B cell (primary cell): ENCODE measurements around the gene ABCC5. TPM values are rescaled to one million over a fixed set of nuclear protein-coding genes. Genes with fewer than 3 reads are reported as not detected.
"Not testable (repeated sequence)": the region's sequence is repeated elsewhere in the genome, so short reads cannot be mapped to it uniquely, and the experiment has no call there.

Source experiments
- ATAC-seq: fragments of 200-7000 bp; cut with Tn5 transposase; one replicate; pipeline ENCODE4 v1.10.0; 2021; ENCODE audit warnings: low read depth, mild to moderate bottlenecking, moderate number of reproducible peaks, moderate library complexity
- CTCF ChIA-PET: fragments of 350-600 bp; sonication (Branson Sonifier 250); formaldehyde crosslinking; loops from one replicate; lab custom pipeline; 2021; ENCODE audit warnings: antibody characterized with exemption, inconsistent platforms; lab: Charles Lee
- POLR2A ChIA-PET: fragments of 350-600 bp; sonication (Branson Sonifier 250); formaldehyde crosslinking; loops from one replicate; lab custom pipeline; 2021; ENCODE audit warnings: antibody characterized with exemption; lab: Charles Lee
- DNase-seq: peaks from one replicate; pipeline ENCODE4 v3.0.0; 2013
- H2AFZ ChIP-seq: 2 replicates; pipeline ENCODE4 v1.6.1; 2012; ENCODE audit warnings: mild to moderate bottlenecking, low read depth, low read length; ENCODE audit not compliant: insufficient read depth, poor library complexity, severe bottlenecking
- H3K27ac ChIP-seq, 2 donors: 1 replicate in 1 of 2; 2 replicates in 1 of 2; pipeline ENCODE4 v1.5.1; 2012 to 2013; ENCODE audit warnings: low read length in 2 of 2, mild to moderate bottlenecking in 2 of 2, moderate library complexity in 1 of 2
- H3K27me3 ChIP-seq, 4 experiments: fragments of 200-600 bp in 1 of 4; sonication (generic) in 1 of 4; replicated peaks in 1 of 4; 1 replicate in 2 of 4; 2 replicates in 2 of 4; pipeline versions ENCODE4 v1.6.1 to v1.7.0; 2013 to 2016; ENCODE audit warnings: low read length in 3 of 4, mild to moderate bottlenecking in 2 of 4, mixed read lengths in 1 of 4, moderate library complexity in 1 of 4; ENCODE audit not compliant: insufficient read depth in 4 of 4, control insufficient read depth in 3 of 4; ENCODE audit errors: control extremely low read depth in 1 of 4
- H3K36me3 ChIP-seq, 2 experiments: replicated peaks in 1 of 2; 1 replicate in 1 of 2; 2 replicates in 1 of 2; pipeline versions ENCODE4 v1.6.1 to v1.7.1; 2013; ENCODE audit warnings: low read length in 1 of 2; ENCODE audit not compliant: insufficient read depth in 2 of 2, control insufficient read depth in 1 of 2; ENCODE audit errors: control extremely low read depth in 1 of 2, extremely low read depth in 1 of 2
- H3K4me1 ChIP-seq, 2 donors: fragments of 200-600 bp in 1 of 2; sonication (generic) in 1 of 2; 1 replicate in 1 of 2; 2 replicates in 1 of 2; pipeline versions ENCODE4 v1.5.1 to v1.6.1; 2013 to 2017; ENCODE audit warnings: low read length in 2 of 2; ENCODE audit not compliant: control insufficient read depth in 2 of 2, insufficient read depth in 2 of 2
- H3K4me2 ChIP-seq: replicated peaks from 2 replicates; pipeline ENCODE3; 2012; ENCODE audit warnings: mild to moderate bottlenecking, low read depth, low read length; ENCODE audit not compliant: poor library complexity, severe bottlenecking
- H3K4me3 ChIP-seq, 5 experiments: fragments of 200-600 bp in 1 of 5; sonication (generic) in 1 of 5; 1 replicate in 3 of 5; 2 replicates in 2 of 5; pipeline versions ENCODE4 v1.5.1 to v1.7.0; 2011 to 2016; ENCODE audit warnings: low read length in 4 of 5, mild to moderate bottlenecking in 4 of 5, low read depth in 2 of 5, control low read depth in 1 of 5, moderate library complexity in 1 of 5; ENCODE audit not compliant: insufficient read depth in 1 of 5; ENCODE audit errors: control extremely low read depth in 1 of 5, extremely low read depth in 1 of 5
- H3K79me2 ChIP-seq: fragments of 200-600 bp; sonication (generic); one replicate; pipeline ENCODE4 v1.6.0; 2016; ENCODE audit warnings: low read length; ENCODE audit not compliant: control insufficient read depth, insufficient read depth
- H3K9ac ChIP-seq: fragments of 200-600 bp; sonication (generic); 2 replicates; pipeline ENCODE4 v1.6.1; 2017; ENCODE audit warnings: mild to moderate bottlenecking, low read length, moderate library complexity
- H3K9me3 ChIP-seq, 3 donors: one replicate each; pipeline versions ENCODE4 v1.6.1 to v1.7.1; 2013; ENCODE audit warnings: low read length in 2 of 3; ENCODE audit not compliant: control insufficient read depth in 2 of 3, insufficient read depth in 1 of 3; ENCODE audit errors: control extremely low read depth in 1 of 3
- H4K20me1 ChIP-seq: 2 replicates; pipeline ENCODE4 v1.6.0; 2012; ENCODE audit warnings: mild to moderate bottlenecking, low read length; ENCODE audit not compliant: insufficient read depth, control insufficient read depth, poor library complexity, severe bottlenecking
- H3K27ac Mint-ChIP-seq: one replicate; pipeline ENCODE4 v1.8.0; 2021; ENCODE audit warnings: mixed read lengths
- H3K27me3 Mint-ChIP-seq: one replicate; pipeline ENCODE4 v1.8.0; 2021; ENCODE audit warnings: mixed read lengths
- H3K4me1 Mint-ChIP-seq: one replicate; pipeline ENCODE4 v1.8.0; 2021; ENCODE audit warnings: mixed read lengths
- H3K4me3 Mint-ChIP-seq: one replicate; pipeline ENCODE4 v1.8.0; 2021; ENCODE audit warnings: mixed read lengths
- H3K9me3 Mint-ChIP-seq: one replicate; pipeline ENCODE4 v1.8.0; 2022; ENCODE audit warnings: mixed read lengths; ENCODE audit not compliant: insufficient read depth
- CTCF ChIP-seq: fragments of 200-600 bp; IDR thresholded peaks from one replicate; pipeline ENCODE4 v1.8.0; 2022; ENCODE audit warnings: antibody characterized with exemption, mild to moderate bottlenecking
- EZH2 ChIP-seq: IDR thresholded peaks from 2 replicates; pipeline ENCODE4 v1.6.1; 2012; ENCODE audit warnings: borderline replicate concordance, low read depth, mild to moderate bottlenecking, moderate library complexity, low read length; ENCODE audit not compliant: insufficient read depth, poor library complexity, severe bottlenecking
- WGBS: methylation state at CpG from one replicate; pipeline ENCODE4 v1.1.5; 2013; ENCODE audit warnings: missing lambda C conversion rate; ENCODE audit not compliant: insufficient coverage; 5-methylcytosine and 5-hydroxymethylcytosine counted together
- intact Hi-C: fragments of 100-400 bp; cut with micrococcal nuclease; formaldehyde crosslinking; loops from one replicate; pipeline ENCODE4 v1.10.0; 2022
- polyA plus RNA-seq: library from polyadenylated mRNA; depleted of rRNA; stranded (reverse); fragments of >200 nt; gene quantifications from 2 replicates; pipeline ENCODE4 v1.2.3, GENCODE V29; 2012
- total RNA-seq, 2 donors: library from RNA; stranded (reverse); fragments of 120-200 nt in 1 of 2; gene quantifications; 1 replicate in 1 of 2; 2 replicates in 1 of 2; pipeline versions ENCODE4 v1.2.3 to v1.2.4, GENCODE V29; 2013 to 2022

The ABCC5 gene
- total and polyA plus RNA-seq, 2 donors (not counting 1 experiment from before 2014, with no cell fraction given), result 13.4 to 29.5 TPM

- DNase-seq (no peak), ATAC-seq (no peak)
- Mint-ChIP-seq H3K4me1 (no peaks in the 10 kb centered on the region), H3K27me3 (peaks cover 3% of the 10 kb centered on the region), H3K4me3 (no peak overlapping the region), H3K9me3 (no peaks in the 10 kb centered on the region), H3K27ac (no peak overlapping the region)
- Histone ChIP-seq H2AFZ (no peak overlapping the region), H3K4me3 (no peak overlapping the region), H3K4me2 (no peak overlapping the region), H3K27ac (no peak overlapping the region), H3K36me3 (no peaks in the 10 kb centered on the region), H3K79me2 (no peaks in the 10 kb centered on the region), H3K4me1 (no peaks in the 10 kb centered on the region), H3K9me3 (no peaks in the 10 kb centered on the region), H4K20me1 (no peaks in the 10 kb centered on the region), H3K9ac (no peak overlapping the region), H3K27me3 (peaks cover 0 to 3% (median 0%) of the 10 kb centered on the region in 4 experiments)
- WGBS, result 83% methylated on average over 1 of the region's 5 CpGs
- CTCF ChIA-PET, result no interaction called here
- intact Hi-C loops, result no loop called here
- POLR2A ChIA-PET, result no interaction called here
- TF ChIP-seq CTCF (no peak), EZH2 (no peak)
These were observed 21.7 kb upstream of the ABCC5 start for GRCh38 chr3:184039414-184039813.

GRCh38 chr3:184038307-184038706 is 20.6 kb upstream of the ABCC5 start:
- H3K27me3 ChIP-seq, POLR2A ChIA-PET, H2AFZ ChIP-seq, H3K4me3 Mint-ChIP-seq, H3K79me2 ChIP-seq, H3K4me2 ChIP-seq, H3K4me1 ChIP-seq, DNase-seq, H3K36me3 ChIP-seq, H3K9ac ChIP-seq, H3K27me3 Mint-ChIP-seq, H4K20me1 ChIP-seq, H3K4me1 Mint-ChIP-seq, ATAC-seq, H3K27ac Mint-ChIP-seq, intact Hi-C loops, H3K9me3 Mint-ChIP-seq, H3K9me3 ChIP-seq, H3K4me3 ChIP-seq, CTCF ChIA-PET, H3K27ac ChIP-seq: not testable (repeated sequence)
- WGBS, result 86% methylated on average over 8 of the region's 9 CpGs
